Erythroblast (primary cell): ENCODE results near the gene XRCC5.

Experiments used
- GATA1 ChIP-seq: IDR thresholded peaks from 2 replicates; pipeline ENCODE4 v1.6.1; 2011; ENCODE audit warnings: low read depth, mild to moderate bottlenecking, control low read depth, low read length, moderate library complexity
- POLR2A ChIP-seq: IDR thresholded peaks from 2 replicates; pipeline ENCODE4 v1.6.1; 2011; ENCODE audit warnings: mild to moderate bottlenecking, low read length

DNA sequence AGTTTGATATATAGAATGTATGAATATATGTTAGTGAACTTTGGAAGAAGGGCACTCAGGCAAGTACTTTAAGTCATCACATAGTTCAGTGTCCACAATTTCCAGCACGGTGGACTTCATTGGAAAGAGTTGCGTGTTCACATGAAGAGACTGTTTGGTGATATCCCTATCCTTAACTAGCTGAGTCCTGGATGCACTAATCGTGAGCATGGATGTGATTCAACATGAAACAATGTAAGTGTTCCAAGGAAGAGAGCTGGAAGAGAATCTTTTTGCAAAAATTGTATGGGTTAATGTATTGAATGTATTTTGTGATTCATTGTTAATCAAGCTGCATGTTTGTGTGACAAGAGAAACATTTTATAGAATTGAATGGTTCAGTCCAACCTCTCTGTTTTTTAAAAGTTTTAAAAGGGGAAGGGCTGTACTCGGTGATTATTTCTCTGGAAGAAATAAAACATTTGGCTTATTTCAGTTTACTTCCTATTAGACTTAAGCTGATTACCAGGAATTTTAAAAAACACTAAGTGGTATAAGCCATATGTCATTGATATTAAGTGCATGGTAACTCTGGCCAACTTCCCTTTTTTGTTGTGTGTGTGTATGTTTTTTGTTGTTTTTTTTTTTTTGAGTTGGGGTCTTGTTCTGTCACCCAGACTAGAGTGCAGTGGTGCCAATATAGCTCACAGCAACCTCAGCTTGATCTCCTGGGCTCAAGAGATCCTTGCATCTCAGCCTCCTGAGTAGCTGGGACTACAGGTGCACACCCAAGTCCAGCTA, 8.6 kb downstream of the XRCC5 start:
- no peak for TF ChIP-seq POLR2A
- TF ChIP-seq GATA1 = no peak
